GM21825 (cell line): ENCODE measurements around the gene FGF10.

ENCODE experiments used
- ATAC-seq: cut with Tn5 transposase; IDR thresholded peaks from one replicate; pipeline ENCODE4 v1.9.1; 2021; ENCODE audit warnings: mild to moderate bottlenecking, moderate library complexity; ENCODE audit not compliant: unreplicated experiment

The FGF10 gene

GRCh38 chr5:44389090-44389822, at the start of gene FGF10:
TSS of gene FGF10 (minus strand) at chr5:44389420. CDS start at chr5:44388682, 738 bp downstream.
- ATAC-seq: no peak

- no peak for ATAC-seq
Observed at GRCh38 chr5:44426944-44427343, 37.7 kb upstream of the FGF10 start.

DNA sequence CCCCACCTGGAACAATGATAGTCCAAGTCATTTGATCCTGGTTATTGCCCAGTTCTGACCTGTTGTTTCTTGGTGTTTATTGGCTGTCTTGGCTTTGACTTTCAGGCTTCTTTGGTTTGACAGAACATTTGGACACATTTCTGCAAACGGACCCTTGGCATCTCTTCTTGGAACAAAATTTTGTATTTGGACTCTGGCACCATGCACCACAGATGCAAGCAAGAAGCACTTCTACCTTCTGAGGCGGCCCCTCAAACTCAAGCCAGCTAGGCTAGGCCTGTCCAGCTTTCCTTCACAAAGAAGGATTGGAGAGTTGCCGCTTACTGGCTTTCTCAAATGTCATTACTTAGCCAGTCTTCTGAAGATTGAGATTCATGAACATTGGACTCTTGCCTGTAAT, 23.1 kb upstream of the FGF10 start:
- ATAC-seq: no peak

DNA sequence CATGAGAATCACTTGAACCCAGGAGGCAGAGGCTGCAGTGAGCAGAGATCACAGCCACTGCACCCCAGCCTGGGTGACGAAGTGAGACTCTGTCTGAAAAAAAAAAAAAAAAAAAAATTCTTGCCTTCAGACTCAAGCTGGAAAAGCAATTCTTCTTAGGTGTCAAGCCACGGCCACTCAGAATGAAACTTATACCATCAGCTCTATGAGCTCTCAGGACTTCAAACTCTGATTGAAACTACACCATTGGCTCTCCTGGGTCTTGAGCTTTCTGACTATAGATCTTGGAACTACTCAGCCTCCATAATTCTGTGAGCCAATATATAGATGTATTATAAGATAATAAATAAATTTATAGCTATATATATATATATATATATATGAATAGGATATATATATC, 12.9 kb upstream of the FGF10 start:
- ATAC-seq: no peak

DNA sequence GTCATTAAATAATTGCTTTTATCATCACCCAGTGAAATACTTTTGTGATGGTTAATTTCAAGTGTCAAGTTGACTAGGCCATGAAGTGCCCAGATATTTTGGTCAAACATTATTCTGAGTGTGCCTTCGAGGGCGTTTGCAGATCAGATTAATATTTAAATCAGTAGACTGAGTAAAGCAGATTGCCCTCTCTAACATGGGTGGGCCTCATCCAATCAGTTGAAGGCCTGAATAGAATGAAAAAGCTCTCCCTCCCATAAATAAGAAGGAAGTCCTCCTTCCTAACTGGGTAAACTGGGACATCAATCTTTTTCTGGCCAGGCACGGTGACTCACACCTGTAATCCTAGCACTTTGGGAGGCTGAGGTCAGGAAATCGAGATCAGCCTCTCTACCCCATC, 12.4 kb upstream of the FGF10 start:
- ATAC-seq: no peak

GRCh38 chr5:44398382-44398781, 9.2 kb upstream of the FGF10 start:
- no peak for ATAC-seq

GRCh38 chr5:44396312-44396711, 7.1 kb upstream of the FGF10 start:
- ATAC-seq: no peak

DNA sequence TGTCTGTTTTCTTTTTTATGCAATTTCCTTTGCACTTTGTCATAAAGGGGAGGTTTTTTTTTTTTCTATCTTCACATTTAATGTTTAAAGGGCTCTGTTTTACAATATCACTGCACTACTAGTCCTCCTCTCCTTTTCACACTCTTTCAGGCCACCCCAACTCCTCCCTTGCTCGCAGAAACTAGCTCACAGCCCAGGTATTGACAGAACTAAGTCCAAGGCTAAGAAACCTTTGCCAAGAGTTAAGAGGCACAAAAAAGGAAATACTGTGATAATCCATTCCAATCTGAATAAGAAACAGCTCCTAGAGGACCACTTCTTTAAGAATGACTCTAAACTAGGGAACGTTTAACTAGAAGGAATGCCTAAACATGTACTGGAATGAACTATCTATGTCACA, 1.1 kb upstream of the FGF10 start:
- ATAC-seq: no peak

GRCh38 chr5:44389823-44390143, 563 bp upstream of the FGF10 start:
- ATAC-seq: no peak

DNA sequence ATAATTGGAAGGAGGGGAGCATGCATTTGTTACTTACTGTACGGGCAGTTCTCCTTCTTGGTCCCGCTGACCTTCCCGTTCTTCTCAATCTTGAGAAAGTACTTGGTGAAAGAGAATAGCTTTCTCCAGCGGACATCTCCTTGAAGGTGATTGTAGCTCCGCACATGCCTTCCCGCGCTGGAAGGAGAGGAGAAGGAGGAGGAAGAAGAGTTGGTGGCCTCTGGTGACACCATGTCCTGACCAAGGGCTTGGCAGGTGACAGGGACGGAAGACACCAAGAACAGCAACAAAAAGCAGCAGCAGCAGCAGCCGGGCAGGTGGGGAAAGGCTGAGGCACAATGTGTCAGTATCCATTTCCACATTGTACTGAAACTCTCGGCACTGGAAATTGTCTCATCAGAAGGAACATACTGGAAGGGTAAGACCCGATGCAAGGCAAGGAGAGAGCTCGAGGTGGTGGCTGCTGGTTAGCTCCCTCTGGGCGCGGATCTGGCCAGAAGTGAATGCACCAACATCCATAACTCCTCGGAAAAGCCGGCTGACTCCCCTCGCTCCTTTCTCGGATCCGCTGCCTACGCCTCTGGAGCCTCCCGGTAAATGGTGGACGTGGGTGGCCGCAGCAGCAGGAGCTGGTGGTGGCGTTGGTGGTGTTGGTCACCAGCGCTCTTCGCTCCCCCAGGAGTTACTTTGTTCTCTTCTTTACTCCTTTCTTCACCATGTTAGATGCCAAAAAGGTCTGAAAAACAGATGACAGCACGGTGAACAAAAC, 715 bp downstream of the FGF10 start:
- no peak for ATAC-seq

GRCh38 chr5:44387921-44388320, 1.3 kb downstream of the FGF10 start:
- no peak for ATAC-seq

DNA sequence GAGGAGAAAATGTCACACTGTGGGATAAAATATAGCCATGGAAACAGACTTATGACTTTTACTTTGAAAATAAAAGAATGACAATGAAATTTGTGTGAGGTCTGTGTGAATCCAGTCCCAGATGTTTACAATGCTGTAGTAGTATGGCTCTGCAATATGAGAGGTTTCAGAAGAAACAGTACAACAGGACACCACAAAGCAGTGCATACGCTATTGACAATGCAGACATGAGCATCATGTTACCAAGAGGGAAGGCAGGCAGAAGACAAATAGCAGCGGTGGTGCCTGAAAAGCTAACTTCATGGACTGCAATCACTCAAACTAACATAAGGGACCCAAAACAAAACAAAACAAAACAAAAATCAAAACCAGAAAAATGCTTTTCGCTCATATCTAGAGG, 1.8 kb downstream of the FGF10 start:
- no peak for ATAC-seq

DNA sequence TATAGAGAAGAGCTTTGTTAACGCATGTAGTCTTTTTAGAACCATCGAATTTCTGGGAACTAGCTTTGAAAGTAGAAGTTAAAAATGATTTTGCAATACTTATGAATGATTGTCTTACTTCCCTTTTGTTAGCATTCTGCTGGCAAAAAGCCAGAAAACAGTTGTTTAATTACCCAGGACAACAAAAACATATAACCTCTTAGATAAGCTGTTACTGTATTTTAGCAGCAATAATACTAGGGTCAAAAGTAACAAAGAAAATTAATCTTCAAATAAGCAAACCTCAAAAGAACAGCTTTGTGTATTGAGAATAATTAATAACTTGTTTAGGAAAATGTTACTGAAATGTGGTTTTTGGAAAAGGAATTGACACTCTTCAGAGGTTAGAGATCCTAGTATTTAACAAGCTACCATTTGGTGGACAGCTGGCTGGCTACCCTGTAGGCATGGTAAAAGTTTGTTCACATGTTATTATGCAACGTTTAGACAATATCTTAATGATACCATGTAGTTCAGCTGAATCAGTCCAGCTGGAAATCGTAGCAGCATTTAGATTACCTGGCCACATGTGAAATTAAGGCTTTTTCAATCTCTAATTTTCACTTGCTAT, 3.8 kb downstream of the FGF10 start:
- ATAC-seq: no peak

DNA sequence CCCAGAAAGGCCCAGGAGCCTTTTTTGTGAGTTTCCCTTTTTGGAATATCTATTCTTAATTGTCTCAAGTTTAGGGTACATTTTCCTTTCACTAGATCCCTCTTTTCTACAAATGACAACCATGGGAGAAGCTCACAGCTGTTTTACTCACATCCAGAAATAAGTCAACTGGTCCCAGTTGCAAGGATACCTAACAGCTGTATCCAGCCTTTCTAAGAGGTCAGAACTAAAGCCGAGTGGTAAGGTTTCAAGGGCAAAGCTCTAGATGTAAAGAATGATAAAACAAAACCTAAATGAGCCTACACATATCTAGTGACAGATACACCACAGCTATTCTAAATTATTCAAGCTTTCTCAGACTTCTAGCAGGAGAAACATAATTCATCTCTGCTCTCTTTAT, 4.4 kb downstream of the FGF10 start:
- no peak for ATAC-seq

DNA sequence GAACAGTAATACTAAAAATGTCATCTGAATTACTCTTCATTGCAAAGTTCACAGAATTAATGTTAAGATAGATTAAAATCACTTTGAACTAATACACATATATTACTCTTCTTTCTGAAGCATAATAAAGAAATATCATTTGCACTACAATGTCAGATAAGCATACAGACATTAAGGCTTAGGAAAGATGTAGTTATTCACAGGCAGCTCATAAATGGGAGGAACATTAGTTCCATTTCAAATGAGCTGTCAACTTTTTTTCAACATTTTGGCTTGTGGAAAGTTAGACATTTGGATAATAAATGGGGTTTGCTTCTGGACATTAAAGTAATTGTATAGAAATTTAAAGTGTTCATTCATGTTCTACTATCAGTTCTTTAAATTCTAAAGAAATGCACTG, 6.3 kb downstream of the FGF10 start:
- no peak for ATAC-seq

- ATAC-seq: no peak
Observed at GRCh38 chr5:44377057-44377456, 12.2 kb downstream of the FGF10 start.

GRCh38 chr5:44372028-44372427, 17.2 kb downstream of the FGF10 start:
- no peak for ATAC-seq

GRCh38 chr5:44367203-44367602, 22.0 kb downstream of the FGF10 start:
- no peak for ATAC-seq

GRCh38 chr5:44365345-44365744, 23.9 kb downstream of the FGF10 start:
- ATAC-seq: no peak

DNA sequence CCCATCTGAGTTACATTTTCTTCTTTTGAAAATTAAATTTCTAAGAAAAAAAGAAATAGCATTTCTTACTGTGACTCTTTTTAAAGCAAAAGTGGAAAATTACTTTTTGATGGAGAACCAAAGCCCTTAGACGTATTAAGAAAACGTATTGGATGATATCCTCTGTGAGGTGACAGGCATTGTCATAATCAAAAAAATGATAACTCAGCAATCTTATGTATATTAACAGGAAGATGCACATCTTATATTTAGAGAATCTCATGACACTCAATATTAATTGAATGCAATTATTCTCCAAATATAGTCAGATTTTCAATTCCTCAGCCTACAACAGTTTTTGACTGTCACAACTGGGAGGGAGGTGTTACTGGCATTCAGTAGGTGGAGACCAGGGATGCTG, 25.1 kb downstream of the FGF10 start:
- no peak for ATAC-seq

GRCh38 chr5:44361342-44362001, 27.7 kb downstream of the FGF10 start:
- ATAC-seq: no peak

DNA sequence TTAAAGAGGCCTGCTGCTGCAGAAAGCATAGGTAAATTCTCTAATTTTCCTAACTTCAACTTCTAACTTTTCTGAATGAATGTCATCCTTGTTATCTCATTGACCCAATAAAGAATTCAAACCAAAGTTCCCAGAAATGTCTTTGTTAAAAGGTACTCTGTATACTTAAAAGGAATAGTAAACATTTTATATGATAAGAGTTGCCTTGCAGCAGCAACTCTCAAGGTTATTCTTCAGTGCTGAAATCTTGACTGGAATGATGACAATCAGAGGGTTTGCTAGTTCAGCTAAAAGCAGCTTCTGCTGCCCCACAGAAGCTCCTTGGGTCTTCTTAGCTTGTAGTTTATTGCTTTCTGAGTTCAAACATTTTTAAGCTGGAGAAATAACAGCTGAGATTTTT, 28.3 kb downstream of the FGF10 start:
- no peak for ATAC-seq
